SU-DHL-6 (cell line): ENCODE results near the gene SCN11A.

ENCODE experiments used
- EZH2phosphoT487 ChIP-seq: fragments of 200-600 bp; sonication (generic), shearing (Covaris generic); conservative IDR thresholded peaks from 2 replicates; pipeline ENCODE4 v1.6.1; 2018; ENCODE audit warnings: mild to moderate bottlenecking, antibody characterized with exemption, low read length, moderate library complexity, mixed read lengths
- TF ChIP-seq, protein P1 (sequence below): fragments of 200-600 bp; sonication (generic); IDR thresholded peaks from one replicate; pipeline ENCODE4 v1.5.1; 2017; ENCODE audit warnings: antibody characterized with exemption, mild to moderate bottlenecking, low read length, moderate library complexity; ENCODE audit not compliant: insufficient read depth, poor library complexity, severe bottlenecking

- TF ChIP-seq, protein P1, sequence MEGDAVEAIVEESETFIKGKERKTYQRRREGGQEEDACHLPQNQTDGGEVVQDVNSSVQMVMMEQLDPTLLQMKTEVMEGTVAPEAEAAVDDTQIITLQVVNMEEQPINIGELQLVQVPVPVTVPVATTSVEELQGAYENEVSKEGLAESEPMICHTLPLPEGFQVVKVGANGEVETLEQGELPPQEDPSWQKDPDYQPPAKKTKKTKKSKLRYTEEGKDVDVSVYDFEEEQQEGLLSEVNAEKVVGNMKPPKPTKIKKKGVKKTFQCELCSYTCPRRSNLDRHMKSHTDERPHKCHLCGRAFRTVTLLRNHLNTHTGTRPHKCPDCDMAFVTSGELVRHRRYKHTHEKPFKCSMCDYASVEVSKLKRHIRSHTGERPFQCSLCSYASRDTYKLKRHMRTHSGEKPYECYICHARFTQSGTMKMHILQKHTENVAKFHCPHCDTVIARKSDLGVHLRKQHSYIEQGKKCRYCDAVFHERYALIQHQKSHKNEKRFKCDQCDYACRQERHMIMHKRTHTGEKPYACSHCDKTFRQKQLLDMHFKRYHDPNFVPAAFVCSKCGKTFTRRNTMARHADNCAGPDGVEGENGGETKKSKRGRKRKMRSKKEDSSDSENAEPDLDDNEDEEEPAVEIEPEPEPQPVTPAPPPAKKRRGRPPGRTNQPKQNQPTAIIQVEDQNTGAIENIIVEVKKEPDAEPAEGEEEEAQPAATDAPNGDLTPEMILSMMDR: peak; percentile 30
- TF ChIP-seq EZH2phosphoT487: no peak
These were observed 13.5 kb upstream of the SCN11A start for GRCh38 chr3:39065197-39065596.
